ENCODE measurements around the gene NCS1.

DNA sequence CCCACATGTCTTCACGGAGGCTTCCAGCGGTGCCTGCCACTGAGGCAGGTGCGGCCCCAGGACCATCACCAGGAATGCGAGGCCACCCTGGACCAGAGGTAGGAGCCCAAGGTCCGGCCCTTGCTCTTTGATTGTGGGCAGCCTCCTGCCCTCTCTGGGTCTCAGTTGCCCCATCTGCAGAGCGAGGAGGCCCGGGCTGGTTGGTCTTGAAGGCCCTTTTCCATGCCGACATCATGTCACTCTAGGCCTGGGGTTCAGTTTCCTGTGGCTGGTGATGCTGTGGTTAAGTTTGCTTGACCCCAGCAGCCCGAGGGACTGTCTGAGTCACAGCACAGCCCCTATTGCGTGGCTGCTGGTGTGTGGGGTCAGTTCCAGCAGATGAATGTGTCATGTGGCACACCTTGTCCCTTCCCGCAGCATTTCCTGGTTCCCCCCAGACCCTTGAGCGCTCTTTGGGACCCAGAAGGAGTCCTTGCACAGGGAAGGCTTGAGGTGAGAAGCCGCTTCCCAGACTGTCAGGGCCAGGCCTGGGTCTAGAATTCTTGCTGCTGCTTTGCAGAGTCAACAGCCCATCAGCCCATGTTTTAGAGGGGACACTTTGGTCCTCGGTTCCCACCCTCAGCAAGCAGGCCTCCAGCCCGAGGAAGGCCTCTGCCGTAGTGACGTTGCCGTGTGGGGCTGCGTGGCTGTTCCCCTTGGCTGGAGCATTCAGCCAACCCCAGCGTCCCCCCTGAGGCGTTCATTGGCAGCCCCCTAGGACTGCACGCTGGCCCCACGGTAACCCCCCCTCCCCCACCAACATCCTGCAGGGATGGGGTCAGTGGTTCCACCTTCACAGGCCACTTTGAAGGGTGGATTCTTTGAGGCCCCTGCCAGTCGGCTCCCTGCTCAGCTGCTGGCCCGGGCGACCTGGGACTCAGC, 62.4 kb downstream of the NCS1 start:
- TF ChIP-seq, protein P1, sequence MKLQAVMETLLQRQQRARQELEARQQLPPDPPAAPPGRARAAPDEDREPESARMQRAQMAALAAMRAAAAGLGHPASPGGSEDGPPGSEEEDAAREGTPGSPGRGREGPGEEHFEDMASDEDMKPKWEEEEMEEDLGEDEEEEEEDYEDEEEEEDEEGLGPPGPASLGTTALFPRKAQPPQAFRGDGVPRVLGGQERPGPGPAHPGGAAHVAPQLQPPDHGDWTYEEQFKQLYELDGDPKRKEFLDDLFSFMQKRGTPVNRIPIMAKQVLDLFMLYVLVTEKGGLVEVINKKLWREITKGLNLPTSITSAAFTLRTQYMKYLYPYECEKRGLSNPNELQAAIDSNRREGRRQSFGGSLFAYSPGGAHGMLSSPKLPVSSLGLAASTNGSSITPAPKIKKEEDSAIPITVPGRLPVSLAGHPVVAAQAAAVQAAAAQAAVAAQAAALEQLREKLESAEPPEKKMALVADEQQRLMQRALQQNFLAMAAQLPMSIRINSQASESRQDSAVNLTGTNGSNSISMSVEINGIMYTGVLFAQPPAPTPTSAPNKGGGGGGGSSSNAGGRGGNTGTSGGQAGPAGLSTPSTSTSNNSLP (IDR thresholded peaks at IDR 0.05; ENCODE audit: borderline replicate concordance, low read depth, low read length): no peak
- TF ChIP-seq, protein P2, sequence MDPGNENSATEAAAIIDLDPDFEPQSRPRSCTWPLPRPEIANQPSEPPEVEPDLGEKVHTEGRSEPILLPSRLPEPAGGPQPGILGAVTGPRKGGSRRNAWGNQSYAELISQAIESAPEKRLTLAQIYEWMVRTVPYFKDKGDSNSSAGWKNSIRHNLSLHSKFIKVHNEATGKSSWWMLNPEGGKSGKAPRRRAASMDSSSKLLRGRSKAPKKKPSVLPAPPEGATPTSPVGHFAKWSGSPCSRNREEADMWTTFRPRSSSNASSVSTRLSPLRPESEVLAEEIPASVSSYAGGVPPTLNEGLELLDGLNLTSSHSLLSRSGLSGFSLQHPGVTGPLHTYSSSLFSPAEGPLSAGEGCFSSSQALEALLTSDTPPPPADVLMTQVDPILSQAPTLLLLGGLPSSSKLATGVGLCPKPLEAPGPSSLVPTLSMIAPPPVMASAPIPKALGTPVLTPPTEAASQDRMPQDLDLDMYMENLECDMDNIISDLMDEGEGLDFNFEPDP (CRISPR knock-in tag; IDR thresholded peaks at IDR 0.05): no peak
- TF ChIP-seq ILF3 (IDR thresholded peaks at IDR 0.05; ENCODE audit: borderline replicate concordance): no peak
- TF ChIP-seq, protein P3, sequence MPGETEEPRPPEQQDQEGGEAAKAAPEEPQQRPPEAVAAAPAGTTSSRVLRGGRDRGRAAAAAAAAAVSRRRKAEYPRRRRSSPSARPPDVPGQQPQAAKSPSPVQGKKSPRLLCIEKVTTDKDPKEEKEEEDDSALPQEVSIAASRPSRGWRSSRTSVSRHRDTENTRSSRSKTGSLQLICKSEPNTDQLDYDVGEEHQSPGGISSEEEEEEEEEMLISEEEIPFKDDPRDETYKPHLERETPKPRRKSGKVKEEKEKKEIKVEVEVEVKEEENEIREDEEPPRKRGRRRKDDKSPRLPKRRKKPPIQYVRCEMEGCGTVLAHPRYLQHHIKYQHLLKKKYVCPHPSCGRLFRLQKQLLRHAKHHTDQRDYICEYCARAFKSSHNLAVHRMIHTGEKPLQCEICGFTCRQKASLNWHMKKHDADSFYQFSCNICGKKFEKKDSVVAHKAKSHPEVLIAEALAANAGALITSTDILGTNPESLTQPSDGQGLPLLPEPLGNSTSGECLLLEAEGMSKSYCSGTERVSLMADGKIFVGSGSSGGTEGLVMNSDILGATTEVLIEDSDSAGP (CRISPR knock-in tag; IDR thresholded peaks at IDR 0.05): no peak
- no peak for TF ChIP-seq ZNF707 (CRISPR knock-in tag; conservative IDR thresholded peaks at IDR 0.05)
- no peak for TF ChIP-seq POLR2A (conservative IDR thresholded peaks at IDR 0.05)
- no peak for TF ChIP-seq TCF7 (IDR thresholded peaks at IDR 0.05; ENCODE audit: borderline replicate concordance)

Measured in K562 (cell line).